Suprapubic skin (tissue), 4 donors: Measurements from ENCODE around the gene HAND1.

Experiments
- CTCF ChIP-seq, 2 donors: fragments of 200-600 bp in 1 of 2; fragments of 450-650 bp in 1 of 2; sonication (generic) in 1 of 2; IDR thresholded peaks; one replicate each; pipeline ENCODE4 v1.5.1; 2016 to 2019; ENCODE audit warnings: antibody characterized with exemption in 2 of 2, mild to moderate bottlenecking in 1 of 2, moderate library complexity in 1 of 2
- POLR2A ChIP-seq, 2 donors: fragments of 450-650 bp; IDR thresholded peaks; one replicate each; pipeline ENCODE4 v1.6.1; 2017; ENCODE audit warnings: antibody characterized with exemption in 2 of 2, mild to moderate bottlenecking in 2 of 2, moderate library complexity in 2 of 2
- POLR2AphosphoS5 ChIP-seq, 3 donors: sonication (generic); formaldehyde crosslinking; IDR thresholded peaks; one replicate each; pipeline ENCODE4 v1.6.1; 2017; ENCODE audit warnings: antibody characterized with exemption in 3 of 3

GRCh38 chr5:154494036-154494435, 16.0 kb upstream of the HAND1 start:
- TF ChIP-seq CTCF (IDR thresholded peaks at IDR 0.05), result no peak
- TF ChIP-seq POLR2A (IDR thresholded peaks at IDR 0.05), result no peak
- no peak for TF ChIP-seq POLR2AphosphoS5 (IDR thresholded peaks at IDR 0.05)
